GM12891 (cell line): Measurements from ENCODE around the gene SLC30A3.

Source experiments
- PAX5 ChIP-seq: IDR thresholded peaks from 2 replicates; pipeline ENCODE4 v1.6.1; 2011; ENCODE audit warnings: low read length, moderate library complexity, mild to moderate bottlenecking; ENCODE audit not compliant: insufficient read depth, severe bottlenecking
- POLR2A ChIP-seq: IDR thresholded peaks from 2 replicates; pipeline ENCODE4 v1.6.1; 2011; ENCODE audit warnings: low read depth, low read length, control low read depth
- POLR2AphosphoS5 ChIP-seq: IDR thresholded peaks from 2 replicates; pipeline ENCODE4 v1.6.1; 2011; ENCODE audit warnings: low read depth, low read length, control low read depth
- POU2F2 ChIP-seq: IDR thresholded peaks from 2 replicates; pipeline ENCODE4 v1.6.1; 2011; ENCODE audit warnings: low read depth, mild to moderate bottlenecking, control low read depth, low read length, moderate library complexity
- SPI1 ChIP-seq: IDR thresholded peaks from 2 replicates; pipeline ENCODE4 v1.6.1; 2011; ENCODE audit warnings: low read depth, low read length, control low read depth
- TAF1 ChIP-seq: IDR thresholded peaks from 2 replicates; pipeline ENCODE4 v1.6.1; 2011; ENCODE audit warnings: low read depth, low read length, control low read depth

GRCh38 chr2:27288610-27289009, 25.8 kb upstream of the SLC30A3 start:
- TF ChIP-seq POLR2A, result no peak
- TF ChIP-seq TAF1, result no peak
- TF ChIP-seq POLR2AphosphoS5, result no peak
- TF ChIP-seq SPI1, result no peak
- TF ChIP-seq PAX5, result no peak
- no peak for TF ChIP-seq POU2F2
